ENCODE measurements around the gene PRIM2.
"Not testable (repeated sequence)": the region's sequence is repeated elsewhere in the genome, so short reads cannot be mapped to it uniquely, and the experiment has no call there.

DNA sequence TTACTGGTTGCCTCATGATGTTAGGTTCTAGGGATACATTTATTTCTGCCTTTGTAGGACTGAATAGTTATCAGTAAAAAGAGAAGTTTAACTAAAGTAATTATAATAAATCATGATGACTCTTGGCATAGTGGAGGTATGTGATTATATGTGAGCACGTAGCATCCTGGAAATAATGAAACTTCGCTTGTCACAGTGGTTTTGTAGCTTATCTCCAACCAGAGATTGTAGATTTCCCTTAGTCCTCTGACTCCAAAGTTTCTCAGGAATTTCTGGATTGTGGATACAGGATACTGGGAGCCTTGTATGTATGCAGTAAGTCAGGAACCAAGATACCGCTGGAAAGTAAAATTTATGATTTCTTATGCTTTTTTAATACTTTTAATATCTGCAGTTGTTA lies 199.3 kb downstream of the PRIM2 start:
- TF ChIP-seq EP300 (IDR thresholded peaks at IDR 0.05); RNF2 (IDR thresholded peaks at IDR 0.05; ENCODE audit: borderline replicate concordance, low read depth); POLR2A (IDR thresholded peaks at IDR 0.05; ENCODE audit: low read length); REST (IDR thresholded peaks at IDR 0.05); CTCF (IDR thresholded peaks at IDR 0.05); MAZ (IDR thresholded peaks at IDR 0.05; ENCODE audit: borderline replicate concordance, low read depth, low read length); HMGXB4 (CRISPR knock-in tag; IDR thresholded peaks at IDR 0.05; ENCODE audit: borderline replicate concordance); CHD2 (IDR thresholded peaks at IDR 0.05; ENCODE audit: low read length, partially characterized antibody); ZNF302 (CRISPR knock-in tag; IDR thresholded peaks at IDR 0.05); RCOR1 (IDR thresholded peaks at IDR 0.05; ENCODE audit: low read depth, low read length): not testable (repeated sequence)
- TF ChIP-seq, protein P1, sequence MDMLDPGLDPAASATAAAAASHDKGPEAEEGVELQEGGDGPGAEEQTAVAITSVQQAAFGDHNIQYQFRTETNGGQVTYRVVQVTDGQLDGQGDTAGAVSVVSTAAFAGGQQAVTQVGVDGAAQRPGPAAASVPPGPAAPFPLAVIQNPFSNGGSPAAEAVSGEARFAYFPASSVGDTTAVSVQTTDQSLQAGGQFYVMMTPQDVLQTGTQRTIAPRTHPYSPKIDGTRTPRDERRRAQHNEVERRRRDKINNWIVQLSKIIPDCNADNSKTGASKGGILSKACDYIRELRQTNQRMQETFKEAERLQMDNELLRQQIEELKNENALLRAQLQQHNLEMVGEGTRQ (IDR thresholded peaks at IDR 0.05) = not testable (repeated sequence)

Data from A549 (cell line).